Measurements from ENCODE around the gene KRT23. TPM values are rescaled to one million over a fixed set of nuclear protein-coding genes. Genes with fewer than 3 reads are reported as not detected.

Gene KRT23
- total and polyA plus RNA-seq, 2 of the 13 experiments (the other 11 are each of a cell fraction or from before 2014, with no cell fraction given) = 24.7 to 51.1 TPM

GRCh38 chr17:40903129-40903847 is 34.2 kb downstream of the KRT23 start (continued):
- no peak for TF ChIP-seq BRF2 (CRISPR knock-in tag; IDR thresholded peaks at IDR 0.05)
- TF ChIP-seq MLLT10 (CRISPR knock-in tag; IDR thresholded peaks at IDR 0.05) = no peak
- no peak for TF ChIP-seq SMARCE1 (IDR thresholded peaks at IDR 0.05; ENCODE audit: borderline replicate concordance)
- no peak for TF ChIP-seq ZHX1 (CRISPR knock-in tag; IDR thresholded peaks at IDR 0.05; ENCODE audit: low read depth)
- no peak for TF ChIP-seq MIER3 (CRISPR knock-in tag; IDR thresholded peaks at IDR 0.05; ENCODE audit: borderline replicate concordance)
- no peak for TF ChIP-seq ZNF180 (CRISPR knock-in tag; IDR thresholded peaks at IDR 0.05; ENCODE audit: borderline replicate concordance, low read depth)
- 0 out of 2 replicates have a peak, but pooled peaks have one; percentile 9 for TF ChIP-seq ZNF331 (CRISPR knock-in tag; IDR thresholded peaks at IDR 0.05)
- no peak for TF ChIP-seq SATB2 (CRISPR knock-in tag; IDR thresholded peaks at IDR 0.05)
- no peak for TF ChIP-seq PLSCR1 (CRISPR knock-in tag; IDR thresholded peaks at IDR 0.05; ENCODE audit: borderline replicate concordance)
- TF ChIP-seq ZBTB44 (CRISPR knock-in tag; IDR thresholded peaks at IDR 0.05) = no peak
- TF ChIP-seq UBTF (CRISPR knock-in tag; IDR thresholded peaks at IDR 0.05) = no peak
- TF ChIP-seq SOX13 (IDR thresholded peaks at IDR 0.05) = no peak
- TF ChIP-seq SOX13 (CRISPR knock-in tag; conservative IDR thresholded peaks at IDR 0.05 in 1 of 2, IDR thresholded peaks at IDR 0.05 in 1 of 2) = peak in 1 of 2 experiments; percentile 51; a peak in 1 of 4 replicates
- TF ChIP-seq MBNL3 (CRISPR knock-in tag; conservative IDR thresholded peaks at IDR 0.05) = no peak
- no peak for TF ChIP-seq ZNF710 (CRISPR knock-in tag; IDR thresholded peaks at IDR 0.05; ENCODE audit: borderline replicate concordance)
- no peak for TF ChIP-seq MBD4 (IDR thresholded peaks at IDR 0.05; ENCODE audit: borderline replicate concordance, low read length)
- no peak for TF ChIP-seq ZNF335 (CRISPR knock-in tag; IDR thresholded peaks at IDR 0.05)
- TF ChIP-seq HDAC1 (CRISPR knock-in tag; IDR thresholded peaks at IDR 0.05) = no peak
- no peak for TF ChIP-seq RORA (CRISPR knock-in tag; IDR thresholded peaks at IDR 0.05)
